Measurements from ENCODE around the gene SCAP.

Gene SCAP

GRCh38 chr3:47422743-47423142 is 53.0 kb downstream of the SCAP start:
- no peak for TF ChIP-seq CTCF (IDR thresholded peaks at IDR 0.05; ENCODE audit: poor library complexity, severe bottlenecking)
- ATAC-seq (ENCODE audit: low read depth), result no peak
- DNase-seq (ENCODE audit: low spot score), result no peak

GRCh38 chr3:47421741-47422649 is 53.7 kb downstream of the SCAP start:
- 0 out of 3 replicates have a peak, but pooled peaks have one; percentile 15 for ATAC-seq (ENCODE audit: low read depth)
- Histone ChIP-seq H3K27ac (ENCODE audit: poor library complexity, severe bottlenecking) (peak overlapping the region; percentile 16), H3K36me3 (ENCODE audit: low read depth) (peaks cover 26% of the 10 kb centered on the region), H3K4me3 (ENCODE audit: severe bottlenecking) (no peak overlapping the region), H3K27me3 (ENCODE audit: insufficient read depth, poor library complexity, severe bottlenecking) (no peaks in the 10 kb centered on the region), H3K4me1 (ENCODE audit: insufficient read depth, poor library complexity, severe bottlenecking) (no peaks in the 10 kb centered on the region), H3K9me3 (ENCODE audit: severe bottlenecking) (no peaks in the 10 kb centered on the region)
- TF ChIP-seq CTCF (IDR thresholded peaks at IDR 0.05; ENCODE audit: poor library complexity, severe bottlenecking), result peak; percentile 24
- no peak for DNase-seq (ENCODE audit: low spot score)

More at GRCh38 chr3:47422743-47423142, 53.0 kb downstream of the SCAP start:
- no peak overlapping the region for H3K4me3 ChIP-seq (ENCODE audit: severe bottlenecking)
- H3K4me1 ChIP-seq (ENCODE audit: insufficient read depth, poor library complexity, severe bottlenecking), result no peaks in the 10 kb centered on the region
- H3K27me3 ChIP-seq (ENCODE audit: insufficient read depth, poor library complexity, severe bottlenecking), result no peaks in the 10 kb centered on the region
- H3K27ac ChIP-seq (ENCODE audit: poor library complexity, severe bottlenecking), result no peak overlapping the region
- no peaks in the 10 kb centered on the region for H3K9me3 ChIP-seq (ENCODE audit: severe bottlenecking)
- peaks cover 21% of the 10 kb centered on the region for H3K36me3 ChIP-seq (ENCODE audit: low read depth)

GRCh38 chr3:47420511-47421484 is 54.9 kb downstream of the SCAP start:
- peak; percentile 70 for DNase-seq (ENCODE audit: low spot score)
- H3K27ac ChIP-seq (ENCODE audit: poor library complexity, severe bottlenecking), result peak overlapping the region; percentile 16
- no peaks in the 10 kb centered on the region for H3K9me3 ChIP-seq (ENCODE audit: severe bottlenecking)
- peak; percentile 84 for TF ChIP-seq CTCF (IDR thresholded peaks at IDR 0.05; ENCODE audit: poor library complexity, severe bottlenecking)
- peak; percentile 73 for ATAC-seq (ENCODE audit: low read depth)
- H3K36me3 ChIP-seq (ENCODE audit: low read depth), result peaks cover 30% of the 10 kb centered on the region
- no peaks in the 10 kb centered on the region for H3K27me3 ChIP-seq (ENCODE audit: insufficient read depth, poor library complexity, severe bottlenecking)
- no peaks in the 10 kb centered on the region for H3K4me1 ChIP-seq (ENCODE audit: insufficient read depth, poor library complexity, severe bottlenecking)
- no peak overlapping the region for H3K4me3 ChIP-seq (ENCODE audit: severe bottlenecking)

- no peak overlapping the region for H3K27ac ChIP-seq (ENCODE audit: poor library complexity, severe bottlenecking)
- H3K4me1 ChIP-seq (ENCODE audit: insufficient read depth, poor library complexity, severe bottlenecking), result no peaks in the 10 kb centered on the region
- no peaks in the 10 kb centered on the region for H3K9me3 ChIP-seq (ENCODE audit: severe bottlenecking)
- DNase-seq (ENCODE audit: low spot score) (no peak), ATAC-seq (ENCODE audit: low read depth) (no peak)
- no peak for TF ChIP-seq CTCF (IDR thresholded peaks at IDR 0.05; ENCODE audit: poor library complexity, severe bottlenecking)
- no peaks in the 10 kb centered on the region for H3K27me3 ChIP-seq (ENCODE audit: insufficient read depth, poor library complexity, severe bottlenecking)
- no peak overlapping the region for H3K4me3 ChIP-seq (ENCODE audit: severe bottlenecking)
- peaks cover 33% of the 10 kb centered on the region for H3K36me3 ChIP-seq (ENCODE audit: low read depth)
Measured at GRCh38 chr3:47420044-47420430, 55.7 kb downstream of the SCAP start.
